Sigmoid colon (tissue), 7 donors: Measurements from ENCODE around the gene RBBP8. TPM values are rescaled to one million over a fixed set of nuclear protein-coding genes. Genes with fewer than 3 reads are reported as not detected.
"Not testable (repeated sequence)": the region's sequence is repeated elsewhere in the genome, so short reads cannot be mapped to it uniquely, and the experiment has no call there.

Experiments
- DNase-seq: peaks from one replicate; pipeline ENCODE4 v3.0.0-alpha.2; 2019
- H3K27ac ChIP-seq, 4 donors: fragments of 200-600 bp; sonication (generic); one replicate each; pipeline ENCODE4 v1.5.1; 2016 to 2019; ENCODE audit warnings: mild to moderate bottlenecking in 1 of 4
- H3K27me3 ChIP-seq, 3 donors: fragments of 200-600 bp; sonication (generic); one replicate each; pipeline ENCODE4 v1.5.1; 2019; ENCODE audit warnings: mild to moderate bottlenecking in 1 of 3
- H3K36me3 ChIP-seq, 4 donors: fragments of 200-600 bp; sonication (generic); one replicate each; pipeline ENCODE4 v1.5.1; 2016 to 2019
- H3K4me1 ChIP-seq, 4 donors: fragments of 200-600 bp; sonication (generic); one replicate each; pipeline ENCODE4 v1.5.1; 2017 to 2019
- H3K4me3 ChIP-seq, 4 donors: fragments of 200-600 bp; sonication (generic); one replicate each; pipeline ENCODE4 v1.5.1; 2017 to 2019; ENCODE audit warnings: mild to moderate bottlenecking in 2 of 4, moderate library complexity in 1 of 4
- H3K9me3 ChIP-seq, 4 donors: fragments of 200-600 bp in 3 of 4; sonication (generic) in 3 of 4; one replicate each; pipeline versions ENCODE4 v1.5.1 to v1.6.1; 2013 to 2019
- CTCF ChIP-seq, 4 experiments: fragments of 450-650 bp in 3 of 4; fragments of 200-600 bp in 1 of 4; IDR thresholded peaks; one replicate each; pipeline ENCODE4 v1.5.1; 2016 to 2019; ENCODE audit warnings: antibody characterized with exemption in 4 of 4, mild to moderate bottlenecking in 3 of 4, moderate library complexity in 2 of 4
- EP300 ChIP-seq, 4 donors: sonication (generic); formaldehyde crosslinking; IDR thresholded peaks; one replicate each; pipeline ENCODE4 v1.6.1; 2017; ENCODE audit warnings: antibody characterized with exemption in 4 of 4
- POLR2A ChIP-seq, 2 donors: fragments of 450-650 bp; IDR thresholded peaks; one replicate each; pipeline ENCODE4 v1.6.1; 2016; ENCODE audit warnings: antibody characterized with exemption in 2 of 2, mild to moderate bottlenecking in 2 of 2, moderate library complexity in 2 of 2
- POLR2AphosphoS5 ChIP-seq, 4 donors: sonication (generic); formaldehyde crosslinking; IDR thresholded peaks; one replicate each; pipeline ENCODE4 v1.6.1; 2017; ENCODE audit warnings: antibody characterized with exemption in 4 of 4
- WGBS, 2 donors: extraction: QIAGEN DNeasy Blood & Tissue Kit; methylation state at CpG; one replicate each; pipeline ENCODE4 v1.1.7; 2013; 5-methylcytosine and 5-hydroxymethylcytosine counted together
- intact Hi-C: fragments of 100-400 bp; cut with DNase I; formaldehyde crosslinking; loops from one replicate; pipeline ENCODE4 v1.15.1; 2023
- polyA plus RNA-seq, 3 donors: library from polyadenylated mRNA; stranded (reverse); fragments of 200-250 nt; gene quantifications; one replicate each; pipeline ENCODE4 v1.2.3, GENCODE V29; 2013
- total RNA-seq, 4 donors: library from RNA; depleted of rRNA; stranded (reverse); fragments of >200 nt; gene quantifications; one replicate each; pipeline ENCODE4 v1.1.0, GENCODE V29; 2016
- donor health status: healthy with polysubstance abuse.
- donor health status: Bipolar disorder and iron deficiency.
- donor health status: healthy.

RBBP8 gene
- total and polyA plus RNA-seq, 7 donors, result 10.3 to 30.7 (median 22.7) TPM

DNA sequence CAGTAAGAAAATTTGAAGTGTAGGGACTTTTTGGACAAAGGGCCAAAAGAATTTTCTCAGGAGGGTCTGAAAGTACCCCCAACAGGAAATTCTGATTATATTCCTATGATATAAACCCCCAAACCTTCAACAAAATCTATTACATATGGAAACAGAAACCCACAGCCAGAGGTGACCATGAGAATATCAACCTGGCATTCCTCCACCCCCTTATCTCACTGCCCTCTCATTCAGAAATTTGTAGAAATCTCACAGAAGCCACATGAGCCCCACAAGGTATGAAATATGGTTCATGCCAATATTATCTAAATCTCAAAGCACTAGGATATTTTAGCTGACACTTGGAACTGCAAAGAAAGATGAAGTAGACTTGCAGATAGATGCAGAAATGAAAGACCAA lies 31.0 kb upstream of the RBBP8 start:
- intact Hi-C loops, result no loop called here
- no peak for DNase-seq

DNA sequence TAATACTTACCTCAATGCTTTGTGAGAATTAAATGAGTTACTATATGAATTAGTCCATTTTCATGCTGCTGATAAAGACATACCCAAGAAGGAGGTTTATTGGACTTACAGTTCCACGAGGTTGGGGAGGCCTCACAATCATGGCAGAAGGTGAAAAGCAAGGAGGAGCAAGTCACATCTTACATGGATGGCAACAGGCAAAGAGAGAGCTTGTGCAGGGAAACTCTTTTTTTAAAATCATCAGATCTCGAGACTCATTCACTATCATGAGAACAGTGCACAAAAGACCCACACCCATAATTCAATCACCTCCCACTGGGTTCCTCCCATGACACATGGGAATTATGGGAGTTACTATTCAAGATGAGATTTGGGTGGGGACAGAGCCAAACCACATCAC lies 29.9 kb upstream of the RBBP8 start:
- H3K4me1 ChIP-seq, H3K4me3 ChIP-seq, DNase-seq, H3K9me3 ChIP-seq, intact Hi-C loops, H3K27me3 ChIP-seq, H3K27ac ChIP-seq, H3K36me3 ChIP-seq: not testable (repeated sequence)
- WGBS, 2 donors, result 85% methylated on average over 2 of the region's 2 CpGs

More for the DNA sequence above, 31.0 kb upstream of the RBBP8 start:
- Histone ChIP-seq H3K27me3 (no peaks in the 10 kb centered on the region), H3K9me3 (no peaks in the 10 kb centered on the region), H3K36me3 (no peaks in the 10 kb centered on the region), H3K4me1 (no peaks in the 10 kb centered on the region), H3K4me3 (no peak overlapping the region), H3K27ac (no peak overlapping the region)
- TF ChIP-seq POLR2A (IDR thresholded peaks at IDR 0.05) (no peak), EP300 (IDR thresholded peaks at IDR 0.05) (no peak), CTCF (IDR thresholded peaks at IDR 0.05) (no peak), POLR2AphosphoS5 (IDR thresholded peaks at IDR 0.05) (no peak)

DNA sequence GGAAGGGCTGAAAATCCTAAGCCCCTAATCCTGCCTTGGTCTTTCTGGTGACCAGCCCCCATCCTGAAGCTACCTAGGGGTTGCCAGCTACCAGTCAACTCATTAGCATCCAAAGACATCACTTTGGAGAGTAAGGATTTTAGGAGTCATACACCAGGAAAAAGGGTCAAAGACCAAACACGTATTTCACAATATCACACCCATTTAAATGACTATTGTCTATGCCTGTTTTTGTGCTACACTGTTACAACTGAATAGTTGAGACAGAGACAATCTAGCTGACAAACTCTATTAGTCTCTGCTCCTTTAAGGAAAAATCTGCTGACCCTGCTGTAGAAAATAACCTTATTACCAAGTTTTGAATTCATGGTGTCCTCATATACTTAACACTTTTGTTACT lies 21.0 kb upstream of the RBBP8 start:
- H3K36me3 ChIP-seq, result no peaks in the 10 kb centered on the region
- intact Hi-C loops, result no loop called here
- H3K4me1 ChIP-seq, result no peaks in the 10 kb centered on the region
- no peak for DNase-seq
- no peak for TF ChIP-seq CTCF (IDR thresholded peaks at IDR 0.05)
- TF ChIP-seq POLR2A (IDR thresholded peaks at IDR 0.05), result no peak
- TF ChIP-seq EP300 (IDR thresholded peaks at IDR 0.05), result no peak
- TF ChIP-seq POLR2AphosphoS5 (IDR thresholded peaks at IDR 0.05), result no peak
- H3K27me3 ChIP-seq, result no peaks in the 10 kb centered on the region
- no peak overlapping the region for H3K4me3 ChIP-seq
- H3K27ac ChIP-seq, result no peak overlapping the region
- WGBS, 2 donors, result 20 to 58% methylated on average over 1 of the region's 1 CpG
- H3K9me3 ChIP-seq, result no peaks in the 10 kb centered on the region

DNA sequence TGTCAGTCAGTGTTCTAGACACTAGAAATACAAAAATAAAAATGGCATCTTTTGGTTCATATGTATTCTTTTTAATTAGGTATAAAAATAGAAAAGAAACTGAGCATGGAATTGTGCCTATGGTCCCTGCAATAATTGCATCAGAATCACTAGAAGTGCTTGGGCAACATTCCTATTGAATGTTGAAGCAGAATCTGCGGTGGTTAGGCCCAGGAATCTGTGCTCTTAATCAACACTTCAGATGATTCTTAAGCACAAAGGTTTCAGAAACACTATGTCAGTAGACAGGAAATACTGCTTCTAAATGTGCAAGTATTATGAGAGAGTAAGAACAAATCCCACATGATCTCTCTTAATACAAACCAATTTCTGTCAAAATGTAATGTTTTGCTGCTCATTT lies 20.3 kb upstream of the RBBP8 start:
- Histone ChIP-seq H3K4me1 (no peaks in the 10 kb centered on the region), H3K36me3 (no peaks in the 10 kb centered on the region), H3K4me3 (no peak overlapping the region), H3K27me3 (no peaks in the 10 kb centered on the region), H3K9me3 (no peaks in the 10 kb centered on the region), H3K27ac (no peak overlapping the region)
- WGBS, 2 donors, result 86 to 88% methylated on average over 1 of the region's 1 CpG
- intact Hi-C loops, result no loop called here
- TF ChIP-seq POLR2AphosphoS5 (IDR thresholded peaks at IDR 0.05), result no peak
- TF ChIP-seq CTCF (IDR thresholded peaks at IDR 0.05), result no peak
- no peak for TF ChIP-seq EP300 (IDR thresholded peaks at IDR 0.05)
- TF ChIP-seq POLR2A (IDR thresholded peaks at IDR 0.05), result no peak
- DNase-seq, result no peak

DNA sequence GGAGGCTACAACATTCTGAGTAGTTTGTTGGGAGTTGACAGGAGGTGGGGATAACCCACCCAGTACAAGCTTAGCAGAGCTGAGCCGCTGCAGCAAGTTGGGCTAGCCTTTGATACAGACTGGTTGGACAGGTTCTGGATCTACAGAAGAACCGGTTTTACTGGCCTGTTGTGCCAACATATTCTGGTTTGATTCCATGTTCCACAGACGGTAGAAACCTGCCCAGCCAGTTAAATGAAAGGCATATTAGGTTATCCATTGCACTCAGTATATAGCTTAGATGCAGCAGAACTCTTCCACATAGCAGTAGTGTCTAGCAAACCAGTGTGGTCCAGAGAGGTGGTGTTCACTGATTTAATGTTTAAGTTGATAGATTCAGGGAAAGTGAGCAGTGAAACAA lies 19.3 kb upstream of the RBBP8 start:
- intact Hi-C loops, result no loop called here
- TF ChIP-seq POLR2A (IDR thresholded peaks at IDR 0.05), result no peak
- no peak for TF ChIP-seq POLR2AphosphoS5 (IDR thresholded peaks at IDR 0.05)
- no peak for TF ChIP-seq CTCF (IDR thresholded peaks at IDR 0.05)
- TF ChIP-seq EP300 (IDR thresholded peaks at IDR 0.05), result no peak
- H3K27ac ChIP-seq, result no peak overlapping the region

More for the DNA sequence above, 19.3 kb upstream of the RBBP8 start:
- no peak for DNase-seq
- Histone ChIP-seq H3K4me1 (no peaks in the 10 kb centered on the region), H3K36me3 (no peaks in the 10 kb centered on the region), H3K9me3 (no peaks in the 10 kb centered on the region), H3K27me3 (no peaks in the 10 kb centered on the region), H3K4me3 (no peak overlapping the region)
- 18 to 56% methylated on average over 3 of the region's 3 CpGs for WGBS, 2 donors
